Neural progenitor cell (in vitro differentiated cells): Measurements from ENCODE around the gene CHCHD1. TPM values are rescaled to one million over a fixed set of nuclear protein-coding genes. Genes with fewer than 3 reads are reported as not detected.

Experiments
- DNase-seq: peaks from one replicate; pipeline ENCODE4 v3.0.0-alpha.2; 2016; ENCODE audit warnings: low spot score
- H2AFZ ChIP-seq: fragments of 200-600 bp; sonication (generic); replicated peaks from 2 replicates; pipeline ENCODE4 v1.6.1; 2016; ENCODE audit warnings: antibody characterized with exemption
- H3F3A ChIP-seq: fragments of 200-600 bp; sonication (generic); 2 replicates; pipeline ENCODE4 v1.6.1; 2016; ENCODE audit warnings: antibody characterized with exemption, low read depth
- H3K27ac ChIP-seq: fragments of 200-600 bp; sonication (generic); 2 replicates; pipeline ENCODE4 v1.5.1; 2016; ENCODE audit warnings: mild to moderate bottlenecking
- H3K27me3 ChIP-seq: fragments of 200-600 bp; sonication (generic); 2 replicates; pipeline ENCODE4 v1.6.1; 2016; ENCODE audit warnings: mild to moderate bottlenecking, moderate library complexity
- H3K36me3 ChIP-seq: fragments of 200-600 bp; sonication (generic); 2 replicates; pipeline ENCODE4 v1.5.1; 2016
- H3K4me1 ChIP-seq: fragments of 200-600 bp; sonication (generic); 2 replicates; pipeline ENCODE4 v1.6.1; 2016; ENCODE audit warnings: mixed run types
- H3K4me2 ChIP-seq: fragments of 200-600 bp; sonication (generic); 2 replicates; pipeline ENCODE4 v1.6.1; 2016
- H3K4me3 ChIP-seq: fragments of 200-600 bp; sonication (generic); 2 replicates; pipeline ENCODE4 v1.5.1; 2016
- H3K79me2 ChIP-seq: fragments of 200-600 bp; sonication (generic); 2 replicates; pipeline ENCODE4 v1.6.1; 2016; ENCODE audit warnings: low read depth
- H3K9ac ChIP-seq: fragments of 200-600 bp; sonication (generic); 2 replicates; pipeline ENCODE4 v1.6.1; 2016
- H3K9me3 ChIP-seq: fragments of 200-600 bp; sonication (generic); 2 replicates; pipeline ENCODE4 v1.5.1; 2016; ENCODE audit warnings: low read depth
- H4K20me1 ChIP-seq: fragments of 200-600 bp; sonication (generic); 2 replicates; pipeline ENCODE4 v1.6.1; 2016; ENCODE audit warnings: low read depth
- H3K27ac Mint-ChIP-seq: 3 replicates; pipeline ENCODE4 v1.8.0; 2021; ENCODE audit warnings: mixed read lengths
- H3K27me3 Mint-ChIP-seq: 2 replicates; pipeline ENCODE4 v1.8.0; 2022; ENCODE audit warnings: low read depth, mild to moderate bottlenecking, inconsistent platforms, moderate library complexity, mixed read lengths; ENCODE audit not compliant: insufficient read depth
- H3K36me3 Mint-ChIP-seq: 3 replicates; pipeline ENCODE4 v1.8.0; 2021; ENCODE audit warnings: mixed read lengths
- H3K4me1 Mint-ChIP-seq: 3 replicates; pipeline ENCODE4 v1.8.0; 2021; ENCODE audit warnings: mixed read lengths
- H3K4me3 Mint-ChIP-seq: 3 replicates; pipeline ENCODE4 v1.8.0; 2021; ENCODE audit warnings: mild to moderate bottlenecking, moderate library complexity, mixed read lengths
- H3K9me3 Mint-ChIP-seq: 3 replicates; pipeline ENCODE4 v1.8.0; 2020; ENCODE audit warnings: mixed read lengths
- EZH2 ChIP-seq: fragments of 200-600 bp; sonication (generic); IDR thresholded peaks from 2 replicates; pipeline ENCODE4 v1.6.1; 2017; ENCODE audit warnings: antibody characterized with exemption, mild to moderate bottlenecking, moderate library complexity
- EZH2phosphoT487 ChIP-seq: fragments of 200-600 bp; sonication (generic); IDR thresholded peaks from 2 replicates; pipeline ENCODE4 v1.6.1; 2017; ENCODE audit warnings: antibody characterized with exemption
- total RNA-seq: library from RNA; depleted of rRNA; stranded (reverse); fragments of >200 nt; gene quantifications from 2 replicates; pipeline ENCODE4 v1.2.3, GENCODE V29; 2015; ENCODE audit warnings: low replicate concordance
- TF ChIP-seq, protein P1 (sequence below): fragments of 200-600 bp; sonication (generic); IDR thresholded peaks from 2 replicates; pipeline ENCODE4 v1.5.1; 2017; ENCODE audit warnings: antibody characterized with exemption, mild to moderate bottlenecking

The CHCHD1 gene
- total RNA-seq, 1 donor from 2014 or later, result 66.7 TPM

DNA sequence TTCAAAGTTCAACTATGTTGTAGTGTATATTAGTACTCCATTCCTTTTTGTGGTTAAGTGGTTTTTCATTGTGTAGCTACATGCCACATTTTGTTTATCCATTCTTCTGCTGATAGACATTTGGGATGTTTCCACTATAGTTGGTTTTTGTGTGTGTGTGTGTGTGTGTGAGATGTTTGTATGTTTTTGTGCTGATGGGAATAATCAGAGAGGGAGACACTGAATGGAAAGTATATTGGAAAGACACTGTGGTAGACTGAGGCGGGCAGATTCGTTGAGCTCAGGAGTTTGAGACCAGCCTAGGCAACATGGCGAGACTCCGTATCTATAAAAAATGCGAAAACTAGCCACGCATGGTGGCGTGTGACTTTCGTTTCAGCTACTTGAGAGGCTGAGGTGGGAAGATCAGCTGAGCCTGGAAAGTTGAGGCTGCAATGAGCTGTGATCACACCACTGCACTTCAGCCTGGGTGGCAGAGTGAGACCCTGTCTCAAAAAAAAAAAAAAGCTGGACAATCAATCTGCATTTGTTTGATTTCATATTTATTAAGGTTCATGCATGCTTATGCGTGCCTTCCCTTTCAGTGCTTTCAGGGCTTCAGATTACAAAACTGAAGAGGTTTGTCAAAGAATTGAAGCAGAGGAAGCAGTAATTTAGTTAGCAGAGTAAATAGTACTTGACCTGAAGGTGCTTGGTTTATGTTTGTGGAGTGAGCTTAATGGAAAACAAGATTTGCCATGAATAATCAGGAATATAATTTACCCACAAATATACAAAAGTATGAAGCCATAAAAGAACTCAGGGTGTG, 22.9 kb upstream of the CHCHD1 start:
- Histone ChIP-seq H3K9me3 (no peaks in the 10 kb centered on the region), H2AFZ (no peak overlapping the region), H4K20me1 (no peaks in the 10 kb centered on the region), H3K4me1 (no peaks in the 10 kb centered on the region), H3K9ac (peak overlapping the region; percentile 24), H3K4me2 (no peak overlapping the region), H3K27me3 (no peaks in the 10 kb centered on the region), H3K27ac (no peak overlapping the region), H3K4me3 (no peak overlapping the region), H3K36me3 (no peaks in the 10 kb centered on the region), H3K79me2 (no peaks in the 10 kb centered on the region), H3F3A (no peaks in the 10 kb centered on the region)
- H3K4me1 Mint-ChIP-seq, result no peaks in the 10 kb centered on the region
- H3K27ac Mint-ChIP-seq, result no peak overlapping the region
- H3K27me3 Mint-ChIP-seq, result no peaks in the 10 kb centered on the region
- DNase-seq, result no peak
- TF ChIP-seq, protein P1, sequence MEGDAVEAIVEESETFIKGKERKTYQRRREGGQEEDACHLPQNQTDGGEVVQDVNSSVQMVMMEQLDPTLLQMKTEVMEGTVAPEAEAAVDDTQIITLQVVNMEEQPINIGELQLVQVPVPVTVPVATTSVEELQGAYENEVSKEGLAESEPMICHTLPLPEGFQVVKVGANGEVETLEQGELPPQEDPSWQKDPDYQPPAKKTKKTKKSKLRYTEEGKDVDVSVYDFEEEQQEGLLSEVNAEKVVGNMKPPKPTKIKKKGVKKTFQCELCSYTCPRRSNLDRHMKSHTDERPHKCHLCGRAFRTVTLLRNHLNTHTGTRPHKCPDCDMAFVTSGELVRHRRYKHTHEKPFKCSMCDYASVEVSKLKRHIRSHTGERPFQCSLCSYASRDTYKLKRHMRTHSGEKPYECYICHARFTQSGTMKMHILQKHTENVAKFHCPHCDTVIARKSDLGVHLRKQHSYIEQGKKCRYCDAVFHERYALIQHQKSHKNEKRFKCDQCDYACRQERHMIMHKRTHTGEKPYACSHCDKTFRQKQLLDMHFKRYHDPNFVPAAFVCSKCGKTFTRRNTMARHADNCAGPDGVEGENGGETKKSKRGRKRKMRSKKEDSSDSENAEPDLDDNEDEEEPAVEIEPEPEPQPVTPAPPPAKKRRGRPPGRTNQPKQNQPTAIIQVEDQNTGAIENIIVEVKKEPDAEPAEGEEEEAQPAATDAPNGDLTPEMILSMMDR, result no peak
- TF ChIP-seq EZH2, result no peak
- no peak for TF ChIP-seq EZH2phosphoT487
- no peak overlapping the region for H3K4me3 Mint-ChIP-seq
- no peaks in the 10 kb centered on the region for H3K9me3 Mint-ChIP-seq
- peaks cover 20% of the 10 kb centered on the region for H3K36me3 Mint-ChIP-seq

DNA sequence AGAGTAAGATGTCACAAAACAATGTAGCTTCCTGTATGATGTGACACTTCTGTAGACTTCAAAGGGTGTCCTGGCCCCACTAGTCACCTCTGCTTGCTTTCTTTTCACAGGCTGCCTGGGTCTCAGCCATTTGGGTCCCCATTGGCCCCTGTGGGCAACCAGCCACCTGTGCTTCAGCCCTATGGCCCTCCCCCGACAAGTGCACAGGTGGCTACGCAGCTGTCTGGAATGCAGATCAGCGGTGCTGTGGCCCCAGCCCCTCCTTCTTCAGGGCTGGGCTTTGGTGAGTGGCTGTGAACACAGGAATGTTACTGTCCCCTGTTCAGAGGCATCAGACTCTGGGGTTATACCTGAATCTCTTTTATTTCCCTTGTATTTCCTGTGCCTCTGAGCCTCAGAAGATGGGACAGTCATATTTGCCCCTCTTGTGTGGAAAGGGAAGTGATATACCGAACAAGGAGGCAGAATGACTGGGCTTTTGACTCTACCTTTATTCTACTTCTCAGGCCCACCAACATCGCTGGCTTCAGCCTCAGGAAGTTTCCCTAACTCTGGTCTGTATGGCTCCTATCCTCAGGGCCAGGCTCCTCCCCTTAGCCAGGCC, 22.2 kb upstream of the CHCHD1 start:
- Histone ChIP-seq H3K79me2 (no peaks in the 10 kb centered on the region), H3K4me2 (no peak overlapping the region), H3K27me3 (no peaks in the 10 kb centered on the region), H3K27ac (no peak overlapping the region), H3K9ac (no peak overlapping the region), H3F3A (no peaks in the 10 kb centered on the region), H3K4me3 (no peak overlapping the region), H3K4me1 (no peaks in the 10 kb centered on the region), H3K36me3 (no peaks in the 10 kb centered on the region), H2AFZ (no peak overlapping the region), H3K9me3 (no peaks in the 10 kb centered on the region), H4K20me1 (no peaks in the 10 kb centered on the region)
- no peak overlapping the region for H3K4me3 Mint-ChIP-seq
- no peak for TF ChIP-seq EZH2phosphoT487
- no peaks in the 10 kb centered on the region for H3K9me3 Mint-ChIP-seq
- no peak overlapping the region for H3K27ac Mint-ChIP-seq
- H3K4me1 Mint-ChIP-seq, result no peaks in the 10 kb centered on the region
- H3K36me3 Mint-ChIP-seq, result peaks cover 23% of the 10 kb centered on the region
- H3K27me3 Mint-ChIP-seq, result no peaks in the 10 kb centered on the region
- no peak for DNase-seq

DNA sequence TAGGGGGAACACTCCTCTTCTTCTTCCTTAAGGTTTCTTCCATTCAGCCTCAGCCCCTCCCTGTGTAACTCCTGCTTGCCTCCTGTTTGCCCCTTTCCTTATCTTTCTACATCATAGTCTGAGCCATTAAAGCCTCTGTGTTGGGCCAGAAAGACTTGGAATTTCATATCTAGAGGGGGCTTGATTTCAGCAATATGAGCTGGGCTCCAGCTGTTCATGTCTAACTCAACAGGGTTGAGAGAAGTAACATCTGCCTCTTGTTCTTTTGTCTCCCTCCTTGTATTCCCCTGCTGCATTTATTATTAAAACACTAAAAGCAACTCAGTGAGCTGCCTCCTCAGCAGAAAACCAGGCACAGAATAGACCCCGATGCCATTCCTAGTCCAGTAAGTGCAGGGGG, 20.1 kb upstream of the CHCHD1 start:
- Histone ChIP-seq H3K27ac (no peak overlapping the region), H3K9ac (no peak overlapping the region), H4K20me1 (no peaks in the 10 kb centered on the region), H3K4me1 (no peaks in the 10 kb centered on the region), H3K4me2 (no peak overlapping the region), H2AFZ (no peak overlapping the region), H3K79me2 (no peaks in the 10 kb centered on the region), H3K4me3 (no peak overlapping the region), H3K36me3 (no peaks in the 10 kb centered on the region), H3K9me3 (no peaks in the 10 kb centered on the region), H3F3A (no peaks in the 10 kb centered on the region), H3K27me3 (no peaks in the 10 kb centered on the region)
- peaks cover 41% of the 10 kb centered on the region for H3K36me3 Mint-ChIP-seq
- H3K9me3 Mint-ChIP-seq, result no peaks in the 10 kb centered on the region
- no peaks in the 10 kb centered on the region for H3K27me3 Mint-ChIP-seq
- no peak for DNase-seq
- H3K4me1 Mint-ChIP-seq, result no peaks in the 10 kb centered on the region
- no peak overlapping the region for H3K27ac Mint-ChIP-seq
- no peak overlapping the region for H3K4me3 Mint-ChIP-seq
- TF ChIP-seq, protein P1, result no peak
- no peak for TF ChIP-seq EZH2phosphoT487
- no peak for TF ChIP-seq EZH2

DNA sequence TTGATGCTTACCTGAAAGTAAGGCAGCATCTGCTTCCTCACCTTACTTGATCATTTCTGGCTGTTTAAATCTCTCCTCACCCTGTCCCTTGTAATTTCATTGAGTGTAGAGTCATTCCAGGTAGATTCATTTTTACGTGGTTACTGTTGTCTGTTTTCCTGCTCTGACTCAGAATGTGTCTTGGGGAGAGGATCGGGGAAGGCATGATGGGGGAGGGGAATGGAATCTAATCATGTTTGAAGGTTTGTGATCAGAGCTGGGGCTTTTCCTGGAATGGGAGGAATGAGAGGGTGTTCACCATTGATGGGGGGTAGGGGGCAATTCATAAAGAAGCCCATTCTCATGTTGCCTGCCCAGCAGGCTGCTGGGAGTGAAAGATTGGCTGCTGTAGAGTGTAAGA, 18.9 kb upstream of the CHCHD1 start:
- Histone ChIP-seq H4K20me1 (no peaks in the 10 kb centered on the region), H3K4me3 (no peak overlapping the region), H3K27ac (no peak overlapping the region), H3K27me3 (no peaks in the 10 kb centered on the region), H3K9ac (no peak overlapping the region), H3K36me3 (no peaks in the 10 kb centered on the region), H2AFZ (no peak overlapping the region), H3K79me2 (no peaks in the 10 kb centered on the region), H3K9me3 (no peaks in the 10 kb centered on the region), H3K4me2 (no peak overlapping the region), H3F3A (no peaks in the 10 kb centered on the region), H3K4me1 (no peaks in the 10 kb centered on the region)
- Mint-ChIP-seq H3K4me3 (no peak overlapping the region), H3K9me3 (no peaks in the 10 kb centered on the region), H3K4me1 (no peaks in the 10 kb centered on the region), H3K36me3 (peaks cover 41% of the 10 kb centered on the region), H3K27ac (no peak overlapping the region), H3K27me3 (no peaks in the 10 kb centered on the region)
- TF ChIP-seq EZH2 (no peak), EZH2phosphoT487 (no peak)
- TF ChIP-seq, protein P1, result no peak
- DNase-seq, result no peak
